SK-N-SH (cell line): ENCODE data around the gene ANKRD33B. TPM values are rescaled to one million over a fixed set of nuclear protein-coding genes. Genes with fewer than 3 reads are reported as not detected.

Experiments
- CTCF ChIA-PET: fragments of 300-600, 350-600 bp; formaldehyde crosslinking; extraction: SDS; loops from one replicate; lab custom pipeline; 2021; lab: Yijun Ruan, JAX
- POLR2A ChIA-PET: fragments of 350-600 bp; sonication (Branson Sonifier 250); formaldehyde crosslinking; extraction: SDS; loops from one replicate; lab custom pipeline; 2020; ENCODE audit warnings: antibody characterized with exemption, inconsistent platforms; lab: Yijun Ruan, JAX
- DNase-seq: peaks from one replicate; pipeline ENCODE4 v3.0.0; 2012
- H2AFZ ChIP-seq: fragments of 200-600 bp; sonication (generic); 2 replicates; pipeline ENCODE4 v1.8.1; 2016; ENCODE audit warnings: antibody characterized with exemption, mild to moderate bottlenecking, low read depth
- H3F3A ChIP-seq: fragments of 200-600 bp; sonication (generic); replicated peaks from 2 replicates; pipeline ENCODE3; 2016; ENCODE audit warnings: antibody characterized with exemption, mild to moderate bottlenecking; ENCODE audit not compliant: insufficient read depth
- H3K27ac ChIP-seq, 2 experiments: fragments of 200-500 bp in 1 of 2; fragments of 200-600 bp in 1 of 2; sonication (Bioruptor generic) in 1 of 2; sonication (generic), shearing (Covaris generic) in 1 of 2; 2 replicates each; pipeline versions ENCODE4 v1.5.1 to v1.6.1; 2014 to 2016; ENCODE audit warnings: low read depth in 2 of 2, inconsistent platforms in 1 of 2, low read length in 1 of 2, mild to moderate bottlenecking in 1 of 2, mixed read lengths in 1 of 2
- H3K27me3 ChIP-seq: fragments of 200-600 bp; sonication (generic), shearing (Covaris generic); 2 replicates; pipeline ENCODE4 v1.6.1; 2016; ENCODE audit warnings: mixed run types; ENCODE audit not compliant: insufficient read depth
- H3K36me3 ChIP-seq, 2 experiments: fragments of 200-500 bp in 1 of 2; fragments of 200-600 bp in 1 of 2; sonication (Bioruptor generic) in 1 of 2; sonication (generic) in 1 of 2; replicated peaks in 1 of 2; 2 replicates each; pipeline versions ENCODE3 to v1.5.1; 2014 to 2016; ENCODE audit warnings: low read length in 1 of 2, mild to moderate bottlenecking in 1 of 2; ENCODE audit not compliant: insufficient read depth in 2 of 2, control insufficient read depth in 1 of 2
- H3K4me1 ChIP-seq, 2 experiments: fragments of 200-500 bp in 1 of 2; fragments of 200-600 bp in 1 of 2; sonication (Bioruptor generic) in 1 of 2; sonication (generic), shearing (Covaris generic) in 1 of 2; 2 replicates each; pipeline versions ENCODE4 v1.5.1 to v1.6.1; 2014 to 2016; ENCODE audit warnings: low read depth in 1 of 2, low read length in 1 of 2, mixed run types in 1 of 2; ENCODE audit not compliant: insufficient read depth in 2 of 2, control insufficient read depth in 1 of 2
- H3K4me2 ChIP-seq: fragments of 200-600 bp; sonication (generic), shearing (Covaris generic); 2 replicates; pipeline ENCODE4 v1.6.1; 2017; ENCODE audit warnings: mixed run types
- H3K4me3 ChIP-seq, 2 experiments: fragments of 200-500 bp in 1 of 2; fragments of 200-600 bp in 1 of 2; sonication (Bioruptor generic) in 1 of 2; sonication (generic), shearing (Covaris generic) in 1 of 2; 2 replicates each; pipeline versions ENCODE4 v1.5.1 to v1.8.1; 2014 to 2016; ENCODE audit warnings: low read depth in 2 of 2, inconsistent platforms in 1 of 2, low read length in 1 of 2, mild to moderate bottlenecking in 1 of 2, mixed read lengths in 1 of 2, moderate library complexity in 1 of 2
- H3K79me2 ChIP-seq: fragments of 200-600 bp; sonication (generic); 2 replicates; pipeline ENCODE4 v1.8.1; 2017; ENCODE audit warnings: mild to moderate bottlenecking; ENCODE audit not compliant: insufficient read depth
- H3K9ac ChIP-seq: fragments of 200-600 bp; sonication (generic); 2 replicates; pipeline ENCODE4 v1.6.1; 2017; ENCODE audit warnings: mixed run types
- H3K9me2 ChIP-seq: fragments of 200-600 bp; sonication (generic); 2 replicates; pipeline ENCODE4 v1.6.1; 2017; ENCODE audit warnings: mixed run types
- H3K9me3 ChIP-seq: fragments of 200-600 bp; sonication (generic); 2 replicates; pipeline ENCODE4 v1.6.1; 2017; ENCODE audit warnings: mixed run types, mild to moderate bottlenecking, moderate library complexity
- H4K20me1 ChIP-seq: fragments of 200-600 bp; sonication (generic); 2 replicates; pipeline ENCODE4 v1.6.1; 2017; ENCODE audit warnings: mild to moderate bottlenecking, mixed run types; ENCODE audit not compliant: insufficient read depth
- CHD2 ChIP-seq: fragments of 150-350 bp; IDR thresholded peaks from 2 replicates; pipeline ENCODE4 v1.6.1; 2018; ENCODE audit warnings: low read length; ENCODE audit not compliant: partially characterized antibody
- ELF1 ChIP-seq: IDR thresholded peaks from 2 replicates; pipeline ENCODE4 v1.4.0; 2012
- EZH2phosphoT487 ChIP-seq: fragments of 200-600 bp; sonication (generic); IDR thresholded peaks from 2 replicates; pipeline ENCODE4 v1.6.1; 2017; ENCODE audit warnings: low read depth, mixed run types, mild to moderate bottlenecking, antibody characterized with exemption, moderate library complexity, borderline replicate concordance
- FOXM1 ChIP-seq: IDR thresholded peaks from 2 replicates; pipeline ENCODE4 v1.4.0; 2012; ENCODE audit warnings: low read depth, mild to moderate bottlenecking
- NRF1 ChIP-seq: IDR thresholded peaks from 2 replicates; pipeline ENCODE4 v1.6.1; 2012; ENCODE audit warnings: low read depth, mild to moderate bottlenecking, low read length
- RAD21 ChIP-seq: IDR thresholded peaks from 2 replicates; pipeline ENCODE4 v1.6.1; 2012; ENCODE audit warnings: mild to moderate bottlenecking, low read length
- TAF1 ChIP-seq: IDR thresholded peaks from 2 replicates; pipeline ENCODE4 v1.6.1; 2012; ENCODE audit warnings: low read depth, mild to moderate bottlenecking, low read length, moderate library complexity, borderline replicate concordance
- TCF12 ChIP-seq: IDR thresholded peaks from 2 replicates; pipeline ENCODE4 v1.4.0; 2012
- TEAD4 ChIP-seq: IDR thresholded peaks from 2 replicates; pipeline ENCODE4 v1.4.0; 2012; ENCODE audit warnings: mild to moderate bottlenecking, borderline replicate concordance; ENCODE audit not compliant: insufficient read depth
- WGBS: methylation state at CpG from one replicate; pipeline ENCODE4 v1.1.6; 2017; ENCODE audit warnings: low lambda C conversion rate; 5-methylcytosine and 5-hydroxymethylcytosine counted together
- polyA plus RNA-seq, 3 experiments: library from polyadenylated mRNA; depleted of rRNA; stranded (reverse); fragments of >200 nt; gene quantifications; 2 replicates each; pipeline ENCODE4 v1.2.3, GENCODE V29; 2012
- TF ChIP-seq, protein P1 (sequence below): fragments of 200-600 bp; sonication (generic); IDR thresholded peaks from 2 replicates; pipeline ENCODE4 v1.6.1; 2017; ENCODE audit warnings: antibody characterized with exemption, mild to moderate bottlenecking, moderate library complexity
- TF ChIP-seq, protein P2 (sequence below): IDR thresholded peaks from 2 replicates; pipeline ENCODE4 v1.6.1; 2012; ENCODE audit warnings: mild to moderate bottlenecking, low read depth, low read length, moderate library complexity
- TF ChIP-seq, protein P3 (sequence below): fragments of 150-350 bp; IDR thresholded peaks from 2 replicates; pipeline ENCODE4 v1.6.1; 2017; ENCODE audit warnings: antibody characterized with exemption, low read length, low read depth, borderline replicate concordance
- TF ChIP-seq, protein P4 (sequence below): fragments of 150-350 bp; IDR thresholded peaks from 2 replicates; pipeline ENCODE4 v1.6.1; 2016; ENCODE audit warnings: mild to moderate bottlenecking, low read depth, low read length

Gene ANKRD33B
- polyA plus RNA-seq, 1 of the 3 experiments (the other 2 are of a cell fraction) = 1.8 TPM

DNA sequence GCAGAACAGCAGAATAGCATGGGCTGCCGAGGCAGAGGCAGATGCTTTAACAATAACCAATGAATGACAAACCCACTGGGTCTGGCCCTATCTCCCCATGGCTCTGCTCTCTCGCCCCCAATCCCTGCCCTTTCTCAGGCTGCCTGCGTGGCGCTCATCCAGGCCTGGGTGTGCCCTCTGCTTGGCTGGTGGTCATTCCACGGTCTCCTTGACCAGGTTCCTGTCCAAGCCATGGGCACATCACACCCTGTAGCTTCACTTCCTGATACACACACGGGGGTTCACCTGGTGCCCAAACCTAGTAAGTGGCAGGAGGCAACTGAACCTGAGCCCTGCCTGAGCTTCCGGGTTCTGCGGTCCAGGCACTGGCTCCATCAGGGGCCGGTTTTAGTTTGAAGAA is 109.5 kb downstream of the ANKRD33B start:
- H3K9me3 ChIP-seq = no peaks in the 10 kb centered on the region
- DNase-seq = no peak
- H3K27me3 ChIP-seq = no peaks in the 10 kb centered on the region
- no peak overlapping the region for H2AFZ ChIP-seq
- no peak overlapping the region for H3K4me2 ChIP-seq
- CTCF ChIA-PET = interaction anchor here (1.4 to 2.0 kb wide), 3 partner anchors 16 to 29 kb away, joined by 3 to 5 read pairs (median 3); no protein-coding TSS in a partner anchor
- H3F3A ChIP-seq = no peaks in the 10 kb centered on the region
- H3K36me3 ChIP-seq = peaks cover 0 to 16% of the 10 kb centered on the region in 2 experiments
- H3K27ac ChIP-seq = no peak overlapping the region
- H3K79me2 ChIP-seq = no peaks in the 10 kb centered on the region
- TF ChIP-seq CHD2 (no peak), RAD21 (no peak), TCF12 (no peak), FOXM1 (no peak), TAF1 (no peak), TEAD4 (no peak), ELF1 (no peak)
- TF ChIP-seq, protein P1, sequence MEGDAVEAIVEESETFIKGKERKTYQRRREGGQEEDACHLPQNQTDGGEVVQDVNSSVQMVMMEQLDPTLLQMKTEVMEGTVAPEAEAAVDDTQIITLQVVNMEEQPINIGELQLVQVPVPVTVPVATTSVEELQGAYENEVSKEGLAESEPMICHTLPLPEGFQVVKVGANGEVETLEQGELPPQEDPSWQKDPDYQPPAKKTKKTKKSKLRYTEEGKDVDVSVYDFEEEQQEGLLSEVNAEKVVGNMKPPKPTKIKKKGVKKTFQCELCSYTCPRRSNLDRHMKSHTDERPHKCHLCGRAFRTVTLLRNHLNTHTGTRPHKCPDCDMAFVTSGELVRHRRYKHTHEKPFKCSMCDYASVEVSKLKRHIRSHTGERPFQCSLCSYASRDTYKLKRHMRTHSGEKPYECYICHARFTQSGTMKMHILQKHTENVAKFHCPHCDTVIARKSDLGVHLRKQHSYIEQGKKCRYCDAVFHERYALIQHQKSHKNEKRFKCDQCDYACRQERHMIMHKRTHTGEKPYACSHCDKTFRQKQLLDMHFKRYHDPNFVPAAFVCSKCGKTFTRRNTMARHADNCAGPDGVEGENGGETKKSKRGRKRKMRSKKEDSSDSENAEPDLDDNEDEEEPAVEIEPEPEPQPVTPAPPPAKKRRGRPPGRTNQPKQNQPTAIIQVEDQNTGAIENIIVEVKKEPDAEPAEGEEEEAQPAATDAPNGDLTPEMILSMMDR = no peak
- TF ChIP-seq, protein P2, sequence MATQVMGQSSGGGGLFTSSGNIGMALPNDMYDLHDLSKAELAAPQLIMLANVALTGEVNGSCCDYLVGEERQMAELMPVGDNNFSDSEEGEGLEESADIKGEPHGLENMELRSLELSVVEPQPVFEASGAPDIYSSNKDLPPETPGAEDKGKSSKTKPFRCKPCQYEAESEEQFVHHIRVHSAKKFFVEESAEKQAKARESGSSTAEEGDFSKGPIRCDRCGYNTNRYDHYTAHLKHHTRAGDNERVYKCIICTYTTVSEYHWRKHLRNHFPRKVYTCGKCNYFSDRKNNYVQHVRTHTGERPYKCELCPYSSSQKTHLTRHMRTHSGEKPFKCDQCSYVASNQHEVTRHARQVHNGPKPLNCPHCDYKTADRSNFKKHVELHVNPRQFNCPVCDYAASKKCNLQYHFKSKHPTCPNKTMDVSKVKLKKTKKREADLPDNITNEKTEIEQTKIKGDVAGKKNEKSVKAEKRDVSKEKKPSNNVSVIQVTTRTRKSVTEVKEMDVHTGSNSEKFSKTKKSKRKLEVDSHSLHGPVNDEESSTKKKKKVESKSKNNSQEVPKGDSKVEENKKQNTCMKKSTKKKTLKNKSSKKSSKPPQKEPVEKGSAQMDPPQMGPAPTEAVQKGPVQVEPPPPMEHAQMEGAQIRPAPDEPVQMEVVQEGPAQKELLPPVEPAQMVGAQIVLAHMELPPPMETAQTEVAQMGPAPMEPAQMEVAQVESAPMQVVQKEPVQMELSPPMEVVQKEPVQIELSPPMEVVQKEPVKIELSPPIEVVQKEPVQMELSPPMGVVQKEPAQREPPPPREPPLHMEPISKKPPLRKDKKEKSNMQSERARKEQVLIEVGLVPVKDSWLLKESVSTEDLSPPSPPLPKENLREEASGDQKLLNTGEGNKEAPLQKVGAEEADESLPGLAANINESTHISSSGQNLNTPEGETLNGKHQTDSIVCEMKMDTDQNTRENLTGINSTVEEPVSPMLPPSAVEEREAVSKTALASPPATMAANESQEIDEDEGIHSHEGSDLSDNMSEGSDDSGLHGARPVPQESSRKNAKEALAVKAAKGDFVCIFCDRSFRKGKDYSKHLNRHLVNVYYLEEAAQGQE = no peak
- H3K9ac ChIP-seq = no peak overlapping the region
- 93% methylated on average over 7 of the region's 9 CpGs for WGBS
- H4K20me1 ChIP-seq = no peaks in the 10 kb centered on the region
- peaks cover 7 to 31% of the 10 kb centered on the region in 2 experiments; a peak in 3 of 4 replicates for H3K4me1 ChIP-seq
- POLR2A ChIA-PET = no interaction called here
- H3K9me2 ChIP-seq = no peaks in the 10 kb centered on the region
- no peak overlapping the region for H3K4me3 ChIP-seq

DNA sequence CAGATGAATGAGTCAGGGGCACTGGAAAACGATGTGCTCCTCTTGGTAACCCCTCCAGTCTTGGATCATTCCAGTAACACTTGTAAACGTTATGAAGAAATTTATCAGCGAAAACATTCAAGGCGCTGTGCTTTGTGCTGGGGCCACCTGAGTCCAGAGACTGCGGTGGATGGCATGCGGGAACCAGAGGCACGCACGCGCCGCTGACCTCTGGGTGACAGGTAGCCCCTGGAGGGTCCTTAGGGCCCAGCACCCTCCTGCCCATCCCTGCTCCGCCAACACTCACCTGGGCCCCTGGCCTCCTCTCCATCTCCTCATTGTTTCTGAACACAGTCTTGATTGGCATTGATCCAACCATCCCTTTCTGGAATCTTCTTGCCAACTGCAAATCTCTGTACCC is 110.2 kb downstream of the ANKRD33B start:
- no peaks in the 10 kb centered on the region; the same call in 1 of the 2 replicates for H3K79me2 ChIP-seq
- ChIA-PET POLR2A (no interaction called here), CTCF (interaction anchor here (1.4 to 1.5 kb wide), 2 partner anchors 13 to 21 kb away, joined by 3 read pairs; no protein-coding TSS in a partner anchor)
- H3K9me2 ChIP-seq = no peaks in the 10 kb centered on the region
- H3K36me3 ChIP-seq = peaks cover 7 to 19% of the 10 kb centered on the region in 2 experiments
- WGBS = 100% methylated on average over 6 of the region's 11 CpGs
- H3K4me1 ChIP-seq = peaks cover 7 to 31% of the 10 kb centered on the region in 2 experiments; a peak in 3 of 4 replicates
- H3K9me3 ChIP-seq = no peaks in the 10 kb centered on the region
- no peak for DNase-seq
- no peak overlapping the region for H3K4me3 ChIP-seq
- H3K4me2 ChIP-seq = no peak overlapping the region
- H3F3A ChIP-seq = peaks cover 3% of the 10 kb centered on the region
- no peak overlapping the region for H3K9ac ChIP-seq
- TF ChIP-seq TEAD4 (no peak), NRF1 (no peak), EZH2phosphoT487 (no peak)
- TF ChIP-seq, protein P3, sequence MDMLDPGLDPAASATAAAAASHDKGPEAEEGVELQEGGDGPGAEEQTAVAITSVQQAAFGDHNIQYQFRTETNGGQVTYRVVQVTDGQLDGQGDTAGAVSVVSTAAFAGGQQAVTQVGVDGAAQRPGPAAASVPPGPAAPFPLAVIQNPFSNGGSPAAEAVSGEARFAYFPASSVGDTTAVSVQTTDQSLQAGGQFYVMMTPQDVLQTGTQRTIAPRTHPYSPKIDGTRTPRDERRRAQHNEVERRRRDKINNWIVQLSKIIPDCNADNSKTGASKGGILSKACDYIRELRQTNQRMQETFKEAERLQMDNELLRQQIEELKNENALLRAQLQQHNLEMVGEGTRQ = no peak
- TF ChIP-seq, protein P4, sequence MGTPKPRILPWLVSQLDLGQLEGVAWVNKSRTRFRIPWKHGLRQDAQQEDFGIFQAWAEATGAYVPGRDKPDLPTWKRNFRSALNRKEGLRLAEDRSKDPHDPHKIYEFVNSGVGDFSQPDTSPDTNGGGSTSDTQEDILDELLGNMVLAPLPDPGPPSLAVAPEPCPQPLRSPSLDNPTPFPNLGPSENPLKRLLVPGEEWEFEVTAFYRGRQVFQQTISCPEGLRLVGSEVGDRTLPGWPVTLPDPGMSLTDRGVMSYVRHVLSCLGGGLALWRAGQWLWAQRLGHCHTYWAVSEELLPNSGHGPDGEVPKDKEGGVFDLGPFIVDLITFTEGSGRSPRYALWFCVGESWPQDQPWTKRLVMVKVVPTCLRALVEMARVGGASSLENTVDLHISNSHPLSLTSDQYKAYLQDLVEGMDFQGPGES = no peak
- H3K27ac ChIP-seq = no peak overlapping the region
- no peak overlapping the region for H2AFZ ChIP-seq
- H3K27me3 ChIP-seq = no peaks in the 10 kb centered on the region
- H4K20me1 ChIP-seq = no peaks in the 10 kb centered on the region
